Measurements from ENCODE around the gene DDRGK1.

- TF ChIP-seq SIN3A (IDR thresholded peaks at IDR 0.05; ENCODE audit: borderline replicate concordance, insufficient read depth, low read length), result no peak
- TF ChIP-seq REST (IDR thresholded peaks at IDR 0.05; ENCODE audit: insufficient read depth in 1 of 2, low read depth in 2 of 2, low read length in 2 of 2), result no peak
Measured at GRCh38 chr20:3231116-3231515, 26.6 kb upstream of the DDRGK1 start.

All from PFSK-1 (cell line).